ENCODE measurements around the gene REXO1. TPM values are rescaled to one million over a fixed set of nuclear protein-coding genes. Genes with fewer than 3 reads are reported as not detected.

The REXO1 gene
- total and polyA plus RNA-seq, 2 donors (not counting 3 experiments of a cell fraction or from before 2014, with no cell fraction given), result 41.1 to 56.9 TPM

GRCh38 chr19:1867349-1867724 is 19.1 kb upstream of the REXO1 start:
- no peaks in the 10 kb centered on the region for H3K9me1 ChIP-seq (replicated peaks; ENCODE audit: control insufficient read depth, extremely low read depth, insufficient read depth, low read length)
- DNase-seq (ENCODE audit: low read depth, low spot score) (no peak), FAIRE-seq (no peak)
- no peaks in the 10 kb centered on the region for H3K9me3 ChIP-seq (replicated peaks; ENCODE audit: control insufficient read depth, insufficient read depth, low read length)
- H3K27ac ChIP-seq (ENCODE audit: insufficient read depth, low read depth, low read length), result no peak overlapping the region
- peaks cover 3% of the 10 kb centered on the region for H3K4me1 ChIP-seq (ENCODE audit: control insufficient read depth, extremely low read depth, insufficient read depth, low read length)
- no peak overlapping the region for H3K9ac ChIP-seq (replicated peaks; ENCODE audit: extremely low read depth, insufficient read depth, low read length)
- no peak overlapping the region for H3K4me2 ChIP-seq (ENCODE audit: insufficient read depth, low read length)
- H3K36me3 ChIP-seq (ENCODE audit: control insufficient read depth in 2 of 2, extremely low read depth in 1 of 2, insufficient read depth in 2 of 2, low read length in 2 of 2), result peaks cover 0 to 4% of the 10 kb centered on the region in 2 experiments
- dilution Hi-C loops (cut with MboI; ENCODE audit: extremely low pct_ligation_motif_present, low sequenced_read_pairs), result no loop called here
- no peaks in the 10 kb centered on the region for H3K27me3 ChIP-seq (ENCODE audit: control insufficient read depth in 2 of 2, insufficient read depth in 2 of 2, low read length in 2 of 2)
- ChIA-PET CTCF (interaction anchor here (3.2 kb wide), 1 partner anchor 8 kb away, joined by 44 read pairs; no protein-coding TSS in a partner anchor), POLR2A (no interaction called here)
- H3K79me2 ChIP-seq (ENCODE audit: control insufficient read depth, insufficient read depth, low read length), result peaks cover 9% of the 10 kb centered on the region
- H2AFZ ChIP-seq (ENCODE audit: low read depth, low read length), result no peak overlapping the region
- intact Hi-C loops (cut with micrococcal nuclease), result no loop called here
- no peaks in the 10 kb centered on the region for H4K20me1 ChIP-seq (replicated peaks; ENCODE audit: control insufficient read depth, extremely low read depth, insufficient read depth, low read length)
- no TSS peak for BruUV-seq (replicated peaks)
- no peak overlapping the region for H3K4me3 ChIP-seq (replicated peaks in 1 of 3; ENCODE audit: insufficient read depth in 1 of 3, low read depth in 1 of 3, low read length in 3 of 3)
- TF ChIP-seq POLR2A (IDR thresholded peaks at IDR 0.05; ENCODE audit: low read depth, low read length) (no peak), CTCF (IDR thresholded peaks at IDR 0.05; ENCODE audit: extremely low read depth in 1 of 2, insufficient read depth in 1 of 2, low read depth in 1 of 2, low read length in 2 of 2) (no peak), MYC (IDR thresholded peaks at IDR 0.05; ENCODE audit: low read depth, low read length) (no peak), EZH2 (IDR thresholded peaks at IDR 0.05; ENCODE audit: borderline replicate concordance, low read depth, low read length, severe bottlenecking) (no peak), JUN (IDR thresholded peaks at IDR 0.05; ENCODE audit: borderline replicate concordance, insufficient read depth, insufficient read length, low read depth) (no peak), FOS (IDR thresholded peaks at IDR 0.05; ENCODE audit: borderline replicate concordance, insufficient read depth, low read length) (no peak), POLR2AphosphoS5 (IDR thresholded peaks at IDR 0.05; ENCODE audit: insufficient read depth, low read depth, low read length) (no peak), GATA2 (IDR thresholded peaks at IDR 0.05; ENCODE audit: insufficient read depth, insufficient read length, low read depth, low read length) (no peak)
- TF ChIP-seq, protein P1, sequence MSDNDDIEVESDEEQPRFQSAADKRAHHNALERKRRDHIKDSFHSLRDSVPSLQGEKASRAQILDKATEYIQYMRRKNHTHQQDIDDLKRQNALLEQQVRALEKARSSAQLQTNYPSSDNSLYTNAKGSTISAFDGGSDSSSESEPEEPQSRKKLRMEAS (IDR thresholded peaks at IDR 0.05; ENCODE audit: insufficient read depth, insufficient read length), result no peak

Data from endothelial cell of umbilical vein (primary cell).